GM23338 (cell line): ENCODE results near the gene FAM53A. TPM values are rescaled to one million over a fixed set of nuclear protein-coding genes. Genes with fewer than 3 reads are reported as not detected.

ENCODE experiments used
- ATAC-seq: fragments of 200-7000 bp; cut with Tn5 transposase; 3 replicates; pipeline ENCODE4 v1.9.1; 2020
- DNase-seq: peaks from one replicate; pipeline ENCODE4 v3.0.0-alpha.2; 2015; ENCODE audit warnings: low spot score
- H2AFZ ChIP-seq: fragments of 200-600 bp; sonication (generic); 2 replicates; pipeline ENCODE4 v1.8.0; 2016; ENCODE audit warnings: antibody characterized with exemption, mild to moderate bottlenecking, moderate library complexity
- H3F3A ChIP-seq: fragments of 200-600 bp; sonication (generic); replicated peaks from 2 replicates; pipeline ENCODE4 v1.8.0; 2017; ENCODE audit warnings: antibody characterized with exemption, mixed run types, low read depth
- H3K27ac ChIP-seq: fragments of 200-600 bp; sonication (generic); 2 replicates; pipeline ENCODE4 v1.6.1; 2016; ENCODE audit warnings: low read depth
- H3K27me3 ChIP-seq: fragments of 200-600 bp; sonication (generic); 2 replicates; pipeline ENCODE4 v1.8.0; 2016; ENCODE audit warnings: mild to moderate bottlenecking, mixed run types, moderate library complexity; ENCODE audit not compliant: insufficient read depth
- H3K36me3 ChIP-seq: fragments of 200-600 bp; sonication (generic); 2 replicates; pipeline ENCODE4 v1.8.0; 2016; ENCODE audit warnings: mild to moderate bottlenecking; ENCODE audit not compliant: insufficient read depth
- H3K4me1 ChIP-seq: fragments of 200-600 bp; sonication (generic); 2 replicates; pipeline ENCODE4 v1.8.0; 2016; ENCODE audit warnings: mild to moderate bottlenecking, moderate library complexity; ENCODE audit not compliant: insufficient read depth
- H3K4me2 ChIP-seq: fragments of 200-600 bp; sonication (generic); 2 replicates; pipeline ENCODE4 v1.7.1; 2017; ENCODE audit warnings: mixed run types
- H3K4me3 ChIP-seq: fragments of 200-600 bp; sonication (generic); 2 replicates; pipeline ENCODE4 v1.6.1; 2016; ENCODE audit warnings: mixed run types
- H3K79me2 ChIP-seq: fragments of 200-600 bp; sonication (generic); replicated peaks from 2 replicates; pipeline ENCODE4 v1.8.0; 2017; ENCODE audit warnings: mild to moderate bottlenecking; ENCODE audit not compliant: insufficient read depth
- H3K9me2 ChIP-seq: fragments of 200-600 bp; sonication (generic); 2 replicates; pipeline ENCODE4 v1.8.0; 2017; ENCODE audit not compliant: insufficient read depth
- H4K20me1 ChIP-seq: fragments of 200-600 bp; sonication (generic); replicated peaks from 2 replicates; pipeline ENCODE4 v1.8.0; 2017; ENCODE audit warnings: mild to moderate bottlenecking; ENCODE audit not compliant: insufficient read depth
- H3K27ac Mint-ChIP-seq: 2 replicates; pipeline ENCODE4 v1.8.0; 2020; ENCODE audit warnings: inconsistent platforms, mild to moderate bottlenecking, moderate library complexity, mixed read lengths
- H3K27me3 Mint-ChIP-seq: 3 replicates; pipeline ENCODE4 v1.8.0; 2022; ENCODE audit warnings: low read depth, mild to moderate bottlenecking, moderate library complexity, mixed read lengths, inconsistent platforms; ENCODE audit not compliant: insufficient read depth, poor library complexity
- H3K36me3 Mint-ChIP-seq: 3 replicates; pipeline ENCODE4 v1.8.0; 2021; ENCODE audit warnings: low read depth, mild to moderate bottlenecking, inconsistent platforms, moderate library complexity, mixed read lengths
- H3K4me1 Mint-ChIP-seq: 3 replicates; pipeline ENCODE4 v1.8.0; 2020; ENCODE audit warnings: mild to moderate bottlenecking, inconsistent platforms, mixed read lengths
- H3K4me3 Mint-ChIP-seq: 3 replicates; pipeline ENCODE4 v1.8.0; 2021; ENCODE audit warnings: moderate library complexity, mild to moderate bottlenecking, inconsistent platforms, mixed read lengths
- H3K9me3 Mint-ChIP-seq: 3 replicates; pipeline ENCODE4 v1.8.0; 2020; ENCODE audit warnings: moderate library complexity, mild to moderate bottlenecking, inconsistent platforms, mixed read lengths
- CREB1 ChIP-seq: fragments of 250-450 bp; sonication (Bioruptor Pico); IDR thresholded peaks from 2 replicates; pipeline ENCODE4 v1.5.0; 2020; ENCODE audit warnings: low read depth, mild to moderate bottlenecking, moderate library complexity
- CTCF ChIP-seq, 2 experiments: fragments of 200-600 bp in 1 of 2; sonication (generic) in 1 of 2; conservative IDR thresholded peaks; 2 replicates each; pipeline versions ENCODE4 v1.5.1 to v1.6.1; 2016 to 2017; ENCODE audit warnings: antibody characterized with exemption in 2 of 2, low read depth in 2 of 2, mild to moderate bottlenecking in 2 of 2, moderate library complexity in 1 of 2
- ETS1 ChIP-seq: IDR thresholded peaks from 2 replicates; pipeline ENCODE4 v1.6.1; 2016; ENCODE audit warnings: antibody characterized with exemption
- EZH2 ChIP-seq: fragments of 200-600 bp; sonication (generic); IDR thresholded peaks from one replicate; pipeline ENCODE4 v1.8.0; 2017; ENCODE audit warnings: antibody characterized with exemption, mild to moderate bottlenecking, low read depth; ENCODE audit not compliant: unreplicated experiment
- JUNB ChIP-seq: IDR thresholded peaks from one replicate; pipeline ENCODE4 v1.6.1; 2016; ENCODE audit warnings: antibody characterized with exemption; ENCODE audit not compliant: unreplicated experiment
- NANOG ChIP-seq: IDR thresholded peaks from 2 replicates; pipeline ENCODE4 v1.6.1; 2016; ENCODE audit warnings: antibody characterized with exemption, borderline replicate concordance
- POLR2AphosphoS5 ChIP-seq: IDR thresholded peaks from 2 replicates; pipeline ENCODE4 v1.6.1; 2016; ENCODE audit warnings: antibody characterized with exemption, low read depth
- REST ChIP-seq: IDR thresholded peaks from one replicate; pipeline ENCODE4 v1.6.1; 2018; ENCODE audit warnings: antibody characterized with exemption; ENCODE audit not compliant: unreplicated experiment
- STAT1 ChIP-seq: IDR thresholded peaks from one replicate; pipeline ENCODE4 v1.6.1; 2016; ENCODE audit warnings: antibody characterized with exemption; ENCODE audit not compliant: unreplicated experiment
- ZNF114 ChIP-seq: fragments of 250-450 bp; sonication (Bioruptor Pico); IDR thresholded peaks from 2 replicates; pipeline ENCODE4 v1.5.0; 2020; ENCODE audit warnings: mild to moderate bottlenecking, moderate library complexity
- ZNF331 ChIP-seq: fragments of 250-450 bp; sonication (Bioruptor Pico); IDR thresholded peaks from 2 replicates; pipeline ENCODE4 v1.5.0; 2020; ENCODE audit warnings: low read depth, mild to moderate bottlenecking, moderate library complexity
- ZNF462 ChIP-seq: fragments of 250-450 bp; sonication (Bioruptor Pico); IDR thresholded peaks from 2 replicates; pipeline ENCODE4 v1.5.0; 2020; ENCODE audit warnings: mild to moderate bottlenecking, moderate library complexity
- polyA plus RNA-seq: library from polyadenylated mRNA; unstranded; fragments of >200 nt; fragmentation: Nextera tagmentation; extraction: Ambion mirVana; gene quantifications from 2 replicates; pipeline ENCODE4 v1.2.1, GENCODE V29; 2016
- total RNA-seq: library from RNA; depleted of rRNA; stranded (reverse); fragments of >200 nt; shearing (Covaris generic); gene quantifications from 2 replicates; pipeline ENCODE4 v1.2.3, GENCODE V29; 2014

Gene FAM53A
- total and polyA plus RNA-seq, 2 experiments from 2014 or later = 1.1 to 3.1 TPM

GRCh38 chr4:1725521-1725920 is 41.4 kb upstream of the FAM53A start:
- Histone ChIP-seq H3K27ac (peak overlapping the region; percentile 10; the same call in 1 of the 2 replicates), H3K9me2 (no peaks in the 10 kb centered on the region), H3K4me1 (peaks cover 4% of the 10 kb centered on the region; the same call in 1 of the 2 replicates), H3K27me3 (no peaks in the 10 kb centered on the region), H2AFZ (no peak overlapping the region), H3K4me3 (no peak overlapping the region), H4K20me1 (peaks cover 47% of the 10 kb centered on the region), H3K79me2 (peaks cover 55% of the 10 kb centered on the region), H3F3A (peaks cover 33% of the 10 kb centered on the region), H3K4me2 (no peak overlapping the region), H3K36me3 (peaks cover 56% of the 10 kb centered on the region)
- H3K27me3 Mint-ChIP-seq = peaks cover 14% of the 10 kb centered on the region
- H3K4me3 Mint-ChIP-seq = no peak overlapping the region
- TF ChIP-seq JUNB (no peak), ZNF331 (no peak), CTCF (conservative IDR thresholded peaks at IDR 0.05; ENCODE audit: low read depth in 2 of 2) (no peak), REST (no peak), ZNF462 (CRISPR knock-in tag) (no peak), STAT1 (no peak), POLR2AphosphoS5 (no peak), ZNF114 (CRISPR knock-in tag) (no peak), EZH2 (no peak), NANOG (no peak), ETS1 (no peak), CREB1 (CRISPR knock-in tag) (no peak)
- no peak overlapping the region; the same call in 1 of the 2 replicates for H3K27ac Mint-ChIP-seq
- ATAC-seq = no peak
- peaks cover 82% of the 10 kb centered on the region for H3K36me3 Mint-ChIP-seq
- peaks cover 14% of the 10 kb centered on the region for H3K4me1 Mint-ChIP-seq
- no peaks in the 10 kb centered on the region; the same call in 2 of the 3 replicates for H3K9me3 Mint-ChIP-seq
- no peak for DNase-seq
